HFF-Myc (cell line): ENCODE measurements around the gene CPT1A.

Experiments used
- DNase-seq: peaks from one replicate; pipeline ENCODE4 v3.0.0-alpha.2; 2011; ENCODE audit warnings: low read depth; ENCODE audit errors: extremely low read depth
- H3K4me3 ChIP-seq: replicated peaks from 2 replicates; pipeline ENCODE4 v1.5.1; 2011; ENCODE audit warnings: low read depth, mild to moderate bottlenecking, control low read depth, low read length
- CTCF ChIP-seq: IDR thresholded peaks from 2 replicates; pipeline ENCODE4 v1.5.1; 2012; ENCODE audit warnings: mild to moderate bottlenecking, low read depth, low read length, control low read depth; ENCODE audit errors: missing control alignments

Gene CPT1A

DNA sequence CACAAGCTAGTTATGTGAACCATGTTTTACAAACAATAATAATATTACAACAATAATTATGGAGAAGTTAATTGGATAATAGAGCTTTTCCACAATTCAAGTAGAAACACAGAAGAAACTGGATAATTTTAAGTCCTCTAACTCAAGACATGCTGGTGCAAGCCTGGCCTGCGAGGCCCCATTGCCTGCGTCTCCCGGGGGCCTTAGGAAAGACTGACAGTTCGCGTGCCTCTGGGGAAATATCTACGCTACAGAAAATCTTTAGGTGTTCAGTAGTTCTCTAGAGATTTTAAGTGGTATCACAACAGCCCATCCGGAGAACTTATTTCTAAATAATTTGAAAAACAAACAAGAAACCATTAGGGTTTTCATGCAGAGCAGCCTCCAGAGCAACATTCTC is 134.2 kb downstream of the CPT1A start:
- DNase-seq: no peak
- no peak for TF ChIP-seq CTCF

GRCh38 chr11:68704887-68705286 is 136.8 kb downstream of the CPT1A start:
- no peak for TF ChIP-seq CTCF
- H3K4me3 ChIP-seq: no peak overlapping the region
- no peak for DNase-seq

More for the DNA sequence above, 134.2 kb downstream of the CPT1A start:
- H3K4me3 ChIP-seq: no peak overlapping the region
